H1 (cell line): ENCODE results near the gene SEMA3C. TPM values are rescaled to one million over a fixed set of nuclear protein-coding genes. Genes with fewer than 3 reads are reported as not detected.

ENCODE experiments used
- JUN ChIP-seq: IDR thresholded peaks from 2 replicates; pipeline ENCODE4 v1.6.1; 2011; ENCODE audit warnings: low read depth, mild to moderate bottlenecking, improper control_type of control experiment, low read length
- SIN3A ChIP-seq, 2 experiments: IDR thresholded peaks in 1 of 2; conservative IDR thresholded peaks in 1 of 2; 2 replicates each; pipeline ENCODE4 v1.6.1; 2011 to 2012; ENCODE audit warnings: low read length in 2 of 2, improper control_type of control experiment in 1 of 2, low read depth in 1 of 2, mild to moderate bottlenecking in 1 of 2
- SIX5 ChIP-seq: IDR thresholded peaks from 2 replicates; pipeline ENCODE4 v1.6.1; 2011; ENCODE audit warnings: mild to moderate bottlenecking, low read depth, low read length
- polyA plus RNA-seq, 7 experiments: library from polyadenylated mRNA; depleted of rRNA in 3 of 7; stranded (reverse) in 5 of 7; unstranded in 2 of 7; fragments of >200 nt in 5 of 7; fragments of 200-250 nt in 2 of 7; gene quantifications; 1 replicate in 5 of 7; 2 replicates in 1 of 7; 4 replicates in 1 of 7; pipeline versions ENCODE4 v1.2.1 to v1.2.3, GENCODE V29; 2011 to 2013; ENCODE audit warnings: missing spikeins in 2 of 7, mixed read lengths in 2 of 7
- total RNA-seq: library from RNA; stranded (reverse); fragmentation: NEBNext Ultra II Directional; extraction: Animal tissue kit (Norgen Biotek cat#: 25700); gene quantifications from 2 replicates; pipeline ENCODE4 v1.2.1, GENCODE V29; 2021
- TF ChIP-seq, protein P1 (sequence below): IDR thresholded peaks from 2 replicates; pipeline ENCODE4 v1.6.1; 2011; ENCODE audit warnings: low read depth, mild to moderate bottlenecking, low read length; ENCODE audit not compliant: insufficient read depth

Gene SEMA3C
- total and polyA plus RNA-seq, 2 of the 8 experiments (the other 6 are each of a cell fraction or from before 2014, with no cell fraction given): 0.15 to 1.4 TPM

GRCh38 chr7:80699721-80700256 is 219.1 kb downstream of the SEMA3C start (continued):
- TF ChIP-seq SIX5 (no peak), JUN (no peak), SIN3A (conservative IDR thresholded peaks at IDR 0.05 in 1 of 2, IDR thresholded peaks at IDR 0.05 in 1 of 2; ENCODE audit: low read depth in 1 of 2, low read length in 2 of 2) (no peak)
- TF ChIP-seq, protein P1, sequence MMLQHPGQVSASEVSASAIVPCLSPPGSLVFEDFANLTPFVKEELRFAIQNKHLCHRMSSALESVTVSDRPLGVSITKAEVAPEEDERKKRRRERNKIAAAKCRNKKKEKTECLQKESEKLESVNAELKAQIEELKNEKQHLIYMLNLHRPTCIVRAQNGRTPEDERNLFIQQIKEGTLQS: no peak
